GM12875 (cell line): Measurements from ENCODE around the gene GZF1.

Experiments used
- H3K4me3 ChIP-seq: one replicate; pipeline ENCODE4 v1.5.1; 2011; ENCODE audit warnings: low read depth, low read length, control low read depth
- TF ChIP-seq, protein P1 (sequence below): IDR thresholded peaks from 2 replicates; pipeline ENCODE4 v1.5.1; 2011; ENCODE audit warnings: low read depth, mild to moderate bottlenecking, control low read depth, inconsistent platforms, low read length, moderate library complexity, borderline replicate concordance; ENCODE audit not compliant: insufficient read depth

GZF1 gene

DNA sequence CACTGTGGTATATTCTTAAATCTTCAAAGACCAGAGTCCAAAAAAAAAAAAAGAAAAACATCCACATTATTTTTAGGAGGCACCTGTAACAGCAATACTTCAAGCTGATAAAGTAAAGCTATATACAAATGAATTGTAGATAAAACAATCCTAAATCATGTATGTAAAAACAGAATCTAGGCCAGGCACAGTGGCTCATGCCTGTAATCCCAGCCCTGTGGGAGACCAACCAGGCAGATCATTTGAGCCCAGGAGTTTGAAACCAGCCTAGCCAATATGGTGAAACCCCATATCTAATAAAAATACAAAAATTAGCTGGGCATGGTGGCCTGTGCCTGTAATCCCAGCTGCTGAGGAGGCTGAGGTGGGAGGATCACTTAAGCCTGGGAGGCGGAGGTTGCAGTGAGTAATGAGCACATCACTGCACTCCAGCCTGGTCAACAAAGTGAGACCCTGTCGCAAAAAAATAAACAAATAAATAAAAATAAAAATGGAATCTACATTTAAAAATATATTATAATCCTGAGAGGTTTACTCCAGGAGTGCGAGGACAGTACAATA is 52.0 kb downstream of the GZF1 start:
- H3K4me3 ChIP-seq = no peak overlapping the region
- TF ChIP-seq, protein P1, sequence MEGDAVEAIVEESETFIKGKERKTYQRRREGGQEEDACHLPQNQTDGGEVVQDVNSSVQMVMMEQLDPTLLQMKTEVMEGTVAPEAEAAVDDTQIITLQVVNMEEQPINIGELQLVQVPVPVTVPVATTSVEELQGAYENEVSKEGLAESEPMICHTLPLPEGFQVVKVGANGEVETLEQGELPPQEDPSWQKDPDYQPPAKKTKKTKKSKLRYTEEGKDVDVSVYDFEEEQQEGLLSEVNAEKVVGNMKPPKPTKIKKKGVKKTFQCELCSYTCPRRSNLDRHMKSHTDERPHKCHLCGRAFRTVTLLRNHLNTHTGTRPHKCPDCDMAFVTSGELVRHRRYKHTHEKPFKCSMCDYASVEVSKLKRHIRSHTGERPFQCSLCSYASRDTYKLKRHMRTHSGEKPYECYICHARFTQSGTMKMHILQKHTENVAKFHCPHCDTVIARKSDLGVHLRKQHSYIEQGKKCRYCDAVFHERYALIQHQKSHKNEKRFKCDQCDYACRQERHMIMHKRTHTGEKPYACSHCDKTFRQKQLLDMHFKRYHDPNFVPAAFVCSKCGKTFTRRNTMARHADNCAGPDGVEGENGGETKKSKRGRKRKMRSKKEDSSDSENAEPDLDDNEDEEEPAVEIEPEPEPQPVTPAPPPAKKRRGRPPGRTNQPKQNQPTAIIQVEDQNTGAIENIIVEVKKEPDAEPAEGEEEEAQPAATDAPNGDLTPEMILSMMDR = no peak

DNA sequence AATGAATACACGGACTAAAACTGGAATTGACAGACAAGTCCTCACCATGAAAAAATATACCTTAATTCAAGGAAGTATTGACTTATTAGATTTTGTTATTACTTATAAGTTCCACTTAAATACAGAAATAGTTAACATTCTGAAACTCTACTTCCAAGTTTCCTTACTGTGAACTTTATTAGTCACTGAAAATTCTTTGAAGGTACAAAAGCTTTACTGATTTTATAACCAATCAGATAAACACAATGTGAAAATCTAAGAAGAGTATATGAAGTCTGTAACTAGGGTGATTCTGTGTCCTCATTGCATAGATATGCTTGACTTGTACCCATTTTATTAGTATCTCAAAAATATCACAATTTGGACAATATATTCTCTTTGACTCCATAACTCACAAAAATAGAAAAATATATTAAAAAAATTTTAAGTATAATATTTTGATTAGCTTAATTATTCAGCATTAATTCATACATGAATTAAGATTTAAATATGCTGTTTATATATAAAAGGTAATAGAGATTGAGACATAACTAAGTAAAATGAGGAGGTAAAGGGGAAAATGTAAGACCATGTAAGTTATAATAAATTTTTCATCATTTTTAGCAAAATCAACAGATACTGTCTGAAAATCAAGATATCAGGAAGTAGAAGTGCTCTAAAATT is 52.7 kb downstream of the GZF1 start:
- H3K4me3 ChIP-seq = no peak overlapping the region
- TF ChIP-seq, protein P1 = no peak

DNA sequence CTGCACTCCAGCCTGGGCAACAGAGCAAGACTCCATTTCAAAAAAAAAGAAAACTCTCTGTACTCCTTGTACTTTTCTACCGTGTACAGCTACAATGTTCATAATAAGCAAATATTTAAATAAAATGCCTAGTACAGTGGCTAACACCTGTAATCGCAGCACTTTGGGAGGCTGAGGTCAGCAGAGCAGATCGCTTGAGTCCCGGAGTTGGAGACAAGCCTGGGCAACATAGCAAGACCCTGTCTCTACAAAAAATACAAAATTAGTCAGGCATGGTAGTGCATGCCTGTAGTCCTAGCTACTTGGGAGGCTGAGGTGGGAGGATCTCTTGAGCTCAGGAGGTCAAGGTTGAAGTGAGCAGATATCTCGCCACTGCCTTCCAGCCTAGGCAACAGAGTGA is 53.6 kb downstream of the GZF1 start:
- no peak overlapping the region for H3K4me3 ChIP-seq
- TF ChIP-seq, protein P1 = no peak

DNA sequence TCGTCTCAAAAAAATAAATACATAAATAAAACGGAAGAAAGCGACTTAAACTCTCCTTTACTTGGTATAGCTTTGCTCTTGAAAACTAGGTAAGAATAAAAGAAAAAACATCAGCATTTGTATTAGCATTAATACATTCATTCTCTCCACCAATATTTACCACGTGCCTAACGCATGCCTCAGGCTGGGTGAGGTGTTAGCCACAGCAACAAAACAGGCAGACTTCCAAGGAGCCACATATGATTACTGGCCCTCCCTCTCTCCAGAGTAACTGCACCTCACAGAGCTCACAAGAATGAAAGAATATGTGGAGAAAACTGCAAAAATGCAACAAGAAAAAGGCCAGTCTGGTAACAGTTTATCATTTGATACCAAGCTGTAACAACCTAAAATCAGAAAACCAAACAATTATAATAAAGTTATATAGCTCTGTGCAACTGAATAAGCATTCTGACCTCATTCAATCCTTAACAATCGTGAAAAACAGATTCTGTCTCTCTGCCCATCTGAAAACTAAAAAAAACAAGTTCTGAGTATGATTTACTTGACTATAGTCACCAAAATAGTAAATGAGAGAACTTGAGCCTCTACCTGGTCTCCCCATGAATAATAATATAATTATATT is 54.1 kb downstream of the GZF1 start:
- TF ChIP-seq, protein P1 = no peak

DNA sequence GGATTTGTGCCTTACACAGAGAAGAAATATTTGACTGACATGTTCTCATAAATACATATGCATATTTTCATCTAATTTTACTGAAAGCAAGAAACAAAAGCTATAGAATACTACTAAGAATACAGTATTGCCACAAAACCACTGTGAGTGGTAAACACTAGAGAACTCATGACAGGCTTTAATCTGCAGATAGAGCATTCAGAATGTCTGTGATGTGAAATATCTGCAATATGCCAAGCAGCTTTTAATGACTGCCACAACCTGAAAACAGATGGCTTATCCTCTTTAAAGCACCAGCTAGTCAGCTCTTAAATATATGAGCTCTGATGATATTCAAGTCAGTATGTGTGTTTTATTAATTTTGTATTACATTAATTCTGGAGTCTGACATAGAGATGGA is 55.9 kb downstream of the GZF1 start:
- TF ChIP-seq, protein P1 = no peak
- H3K4me3 ChIP-seq = no peak overlapping the region

More for the DNA sequence above, 54.1 kb downstream of the GZF1 start:
- no peak overlapping the region for H3K4me3 ChIP-seq

DNA sequence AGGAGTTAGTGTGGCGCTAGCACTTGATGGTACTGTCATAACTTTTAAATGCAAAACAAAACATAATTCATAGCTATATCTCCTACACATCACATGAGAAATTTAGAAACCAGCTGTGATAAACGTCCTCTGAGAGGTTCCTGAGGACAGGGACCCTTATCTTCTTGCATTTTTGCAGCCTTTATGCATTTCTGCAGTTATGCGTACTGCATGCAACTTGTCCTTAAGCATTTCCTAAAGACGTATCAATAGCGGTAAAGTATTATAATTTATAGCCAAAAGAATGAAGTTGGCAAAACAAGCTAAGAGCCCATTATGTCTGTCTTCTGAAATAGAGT is 57.6 kb downstream of the GZF1 start:
- TF ChIP-seq, protein P1 = no peak
- H3K4me3 ChIP-seq = no peak overlapping the region
